ENCODE results near the gene GAST.

GAST gene

GRCh38 chr17:41707803-41708669 is 4.1 kb upstream of the GAST start:
- no peak for DNase-seq (ENCODE audit: extremely low read depth in 1 of 2, low read depth in 1 of 2)

- peak in 1 of 2 donors; percentile 21 for DNase-seq (ENCODE audit: extremely low read depth in 1 of 2, low read depth in 1 of 2)
Measured at GRCh38 chr17:41710472-41711090, 1.6 kb upstream of the GAST start.

- DNase-seq (ENCODE audit: extremely low read depth in 1 of 2, low read depth in 1 of 2), result no peak
Measured at GRCh38 chr17:41717408-41718286, 5.5 kb downstream of the GAST start.

- no peak for DNase-seq (ENCODE audit: extremely low read depth in 1 of 2, low read depth in 1 of 2)
Measured at GRCh38 chr17:41718287-41718645, 6.1 kb downstream of the GAST start.

GRCh38 chr17:41722231-41722630 is 10.1 kb downstream of the GAST start:
- no peak for DNase-seq (ENCODE audit: extremely low read depth in 1 of 2, low read depth in 1 of 2)

- DNase-seq (ENCODE audit: extremely low read depth in 1 of 2, low read depth in 1 of 2), result no peak
Measured at GRCh38 chr17:41723801-41724475, 11.8 kb downstream of the GAST start.

- no peak for DNase-seq (ENCODE audit: extremely low read depth in 1 of 2, low read depth in 1 of 2)
Measured at GRCh38 chr17:41724476-41725050, 12.4 kb downstream of the GAST start.

GRCh38 chr17:41725134-41725533 is 13.0 kb downstream of the GAST start:
- no peak for DNase-seq (ENCODE audit: extremely low read depth in 1 of 2, low read depth in 1 of 2)

- DNase-seq (ENCODE audit: extremely low read depth in 1 of 2, low read depth in 1 of 2), result no peak
Measured at GRCh38 chr17:41728056-41728455, 15.9 kb downstream of the GAST start.

- DNase-seq (ENCODE audit: extremely low read depth in 1 of 2, low read depth in 1 of 2), result no peak
Measured at GRCh38 chr17:41730479-41730878, 18.3 kb downstream of the GAST start.

GRCh38 chr17:41731836-41732235 is 19.7 kb downstream of the GAST start:
- no peak for DNase-seq (ENCODE audit: extremely low read depth in 1 of 2, low read depth in 1 of 2)

- DNase-seq (ENCODE audit: extremely low read depth in 1 of 2, low read depth in 1 of 2), result no peak
Measured at GRCh38 chr17:41733348-41734138, 21.4 kb downstream of the GAST start.

- DNase-seq (ENCODE audit: extremely low read depth in 1 of 2, low read depth in 1 of 2), result no peak
Measured at GRCh38 chr17:41734139-41734948, 22.2 kb downstream of the GAST start, which contains the start of gene HAP1. HAP1 (minus strand) TSS chr17:41734643; CDS start chr17:41734634, 9 bp downstream.

GRCh38 chr17:41734949-41735313 is 22.8 kb downstream of the GAST start:
- DNase-seq (ENCODE audit: extremely low read depth in 1 of 2, low read depth in 1 of 2), result no peak

GRCh38 chr17:41735744-41736143 is 23.6 kb downstream of the GAST start:
- no peak for DNase-seq (ENCODE audit: extremely low read depth in 1 of 2, low read depth in 1 of 2)

GRCh38 chr17:41736983-41737679 is 25.0 kb downstream of the GAST start:
- no peak for DNase-seq (ENCODE audit: extremely low read depth in 1 of 2, low read depth in 1 of 2)

- DNase-seq (ENCODE audit: extremely low read depth in 1 of 2, low read depth in 1 of 2), result no peak
Measured at GRCh38 chr17:41737680-41738023, 25.5 kb downstream of the GAST start.

GRCh38 chr17:41738077-41738800 is 26.1 kb downstream of the GAST start:
- DNase-seq (ENCODE audit: extremely low read depth in 1 of 2, low read depth in 1 of 2), result peak; percentile 47 to 51

Measured in stimulated activated CD8-positive, alpha-beta memory T cell treated with anti-CD3 and anti-CD28 coated beads, Interleukin-7, amount 100 ng/mL, for 48 hours (primary cell).